ENCODE data around the gene OR11H7. TPM values are rescaled to one million over a fixed set of nuclear protein-coding genes. Genes with fewer than 3 reads are reported as not detected.
"Not testable (repeated sequence)": the region's sequence is repeated elsewhere in the genome, so short reads cannot be mapped to it uniquely, and the experiment has no call there.

Gene OR11H7
- total RNA-seq (2014; rRNA removed; shearing (Covaris generic)), result not detected in 2 replicates

GRCh38 chr14:20228681-20229080 is at the start of gene OR11H7:
OR11H7 (plus strand) TSS chr14:20228981.
- no peak for DNase-seq (ENCODE audit: low spot score)

GRCh38 chr14:20179218-20179617 is 49.6 kb upstream of the OR11H7 start:
- no peak for DNase-seq (ENCODE audit: low spot score)

- no peak for DNase-seq (ENCODE audit: low spot score)
Observed at GRCh38 chr14:20179880-20180279, 48.9 kb upstream of the OR11H7 start.

GRCh38 chr14:20180486-20180885 is 48.3 kb upstream of the OR11H7 start:
- no peak for DNase-seq (ENCODE audit: low spot score)

GRCh38 chr14:20184181-20184580 is 44.6 kb upstream of the OR11H7 start:
- DNase-seq (ENCODE audit: low spot score), result no peak

GRCh38 chr14:20190596-20190995 is 38.2 kb upstream of the OR11H7 start, which contains the start of gene OR11G2:
OR11G2 (plus strand) TSS chr14:20190896; CDS start chr14:20197438, 6,542 bp downstream.
- no peak for DNase-seq (ENCODE audit: low spot score)

- DNase-seq (ENCODE audit: low spot score), result no peak
Observed at GRCh38 chr14:20191396-20191795, 37.4 kb upstream of the OR11H7 start.

GRCh38 chr14:20194101-20194500 is 34.7 kb upstream of the OR11H7 start:
- no peak for DNase-seq (ENCODE audit: low spot score)

GRCh38 chr14:20195170-20195569 is 33.6 kb upstream of the OR11H7 start:
- DNase-seq (ENCODE audit: low spot score), result not testable (repeated sequence)

- peak; percentile 9 for DNase-seq (ENCODE audit: low spot score)
Observed at GRCh38 chr14:20195911-20196310, 32.9 kb upstream of the OR11H7 start.

GRCh38 chr14:20197459-20197858 is 31.3 kb upstream of the OR11H7 start:
- DNase-seq (ENCODE audit: low spot score), result no peak

- DNase-seq (ENCODE audit: low spot score), result no peak
Observed at GRCh38 chr14:20198991-20199390, 29.8 kb upstream of the OR11H7 start.

GRCh38 chr14:20204721-20205120 is 24.1 kb upstream of the OR11H7 start:
- DNase-seq (ENCODE audit: low spot score), result no peak

- no peak for DNase-seq (ENCODE audit: low spot score)
Observed at GRCh38 chr14:20209595-20209994, 19.2 kb upstream of the OR11H7 start.

- not testable (repeated sequence) for DNase-seq (ENCODE audit: low spot score)
Observed at GRCh38 chr14:20212406-20212805, 16.4 kb upstream of the OR11H7 start.

- DNase-seq (ENCODE audit: low spot score), result peak; percentile 19
Observed at GRCh38 chr14:20215196-20215595, 13.6 kb upstream of the OR11H7 start.

GRCh38 chr14:20219033-20219432 is 9.7 kb upstream of the OR11H7 start:
- DNase-seq (ENCODE audit: low spot score), result peak; percentile 78

GRCh38 chr14:20223410-20223809 is 5.4 kb upstream of the OR11H7 start, which contains the start of gene OR11H6:
OR11H6 (plus strand) TSS chr14:20223710; CDS start chr14:20223710, 0 bp downstream.
- no peak for DNase-seq (ENCODE audit: low spot score)

GRCh38 chr14:20235415-20235814 is 6.6 kb downstream of the OR11H7 start:
- not testable (repeated sequence) for DNase-seq (ENCODE audit: low spot score)

GRCh38 chr14:20247646-20248246 is 19.0 kb downstream of the OR11H7 start:
- DNase-seq (ENCODE audit: low spot score), result peak; percentile 37

- DNase-seq (ENCODE audit: low spot score), result peak; percentile 58
Observed at GRCh38 chr14:20262642-20263128, 33.9 kb downstream of the OR11H7 start.

GRCh38 chr14:20264361-20264760 is 35.6 kb downstream of the OR11H7 start:
- DNase-seq (ENCODE audit: low spot score), result peak; percentile 17

- DNase-seq (ENCODE audit: low spot score), result no peak
Observed at GRCh38 chr14:20274062-20274461, 45.3 kb downstream of the OR11H7 start.

GRCh38 chr14:20277409-20277808 is 48.6 kb downstream of the OR11H7 start:
- no peak for DNase-seq (ENCODE audit: low spot score)

Data from H4 (cell line).